K562 (cell line): ENCODE measurements around the gene ABHD5. TPM values are rescaled to one million over a fixed set of nuclear protein-coding genes. Genes with fewer than 3 reads are reported as not detected.

ENCODE experiments used
- ATAC-seq: fragments of 200-7000 bp; cut with Tn5 transposase; 3 replicates; pipeline ENCODE4 v1.9.1; 2020; ENCODE audit warnings: moderate library complexity
- BruUV-seq: library from RNA; stranded (reverse); fragments of 400-500 nt; replicated peaks from 2 replicates; lab custom pipeline; 2021; lab: Mats Ljungman, UMichigan
- CTCF ChIA-PET: fragments of 300-600 bp; formaldehyde crosslinking; extraction: SDS; loops from one replicate; lab custom pipeline; 2021; ENCODE audit warnings: low intra/inter-chr PET ratio; lab: Yijun Ruan, JAX
- POLR2A ChIA-PET: fragments of 300-600, 350-650 bp; sonication (Branson Sonifier 250); formaldehyde crosslinking; extraction: SDS; loops from one replicate; lab custom pipeline; 2021; ENCODE audit warnings: antibody characterized with exemption, inconsistent platforms; lab: Yijun Ruan, JAX
- DNase-seq, 4 experiments: peaks; one replicate each; pipeline versions ENCODE4 v3.0.0 to v3.0.0-alpha.2; 2011 to 2018; ENCODE audit warnings: low spot score in 3 of 4, mixed read lengths in 3 of 4; ENCODE audit errors: extremely low read depth in 1 of 4
- FAIRE-seq: peaks from 2 replicates; lab custom pipeline; 2011; peaks lifted over from hg19 to GRCh38; lab: Jason Lieb, UNC
- H2AFZ ChIP-seq: 2 replicates; pipeline ENCODE4 v1.6.0; 2011; ENCODE audit warnings: low read depth, low read length, control low read depth, inconsistent platforms
- H3K27ac ChIP-seq: fragments of 200-600 bp; 3 replicates; pipeline ENCODE4 v1.8.0; 2011; ENCODE audit warnings: low read depth, mild to moderate bottlenecking, control low read depth, inconsistent platforms, low read length, moderate library complexity, mixed read lengths; ENCODE audit errors: extremely low read depth
- H3K27me3 ChIP-seq, 2 experiments: fragments of 300-600 bp in 1 of 2; 2 replicates in 1 of 2; 3 replicates in 1 of 2; pipeline versions ENCODE4 v1.6.0 to v1.8.0; 2011; ENCODE audit warnings: inconsistent platforms in 2 of 2, low read length in 2 of 2, mild to moderate bottlenecking in 1 of 2, mixed read lengths in 1 of 2, moderate library complexity in 1 of 2; ENCODE audit not compliant: control insufficient read depth in 2 of 2, insufficient read depth in 2 of 2
- H3K36me3 ChIP-seq: fragments of 300-600 bp; 3 replicates; pipeline ENCODE4 v1.8.0; 2011; ENCODE audit warnings: mild to moderate bottlenecking, low read length, inconsistent platforms; ENCODE audit not compliant: control insufficient read depth, insufficient read depth
- H3K4me1 ChIP-seq, 2 experiments: fragments of 200-600 bp in 1 of 2; replicated peaks in 1 of 2; 2 replicates in 1 of 2; 3 replicates in 1 of 2; pipeline versions ENCODE4 v1.5.1 to v1.8.0; 2011; ENCODE audit warnings: inconsistent platforms in 2 of 2, low read length in 2 of 2, mild to moderate bottlenecking in 1 of 2, mixed read lengths in 1 of 2, moderate library complexity in 1 of 2; ENCODE audit not compliant: control insufficient read depth in 2 of 2, insufficient read depth in 2 of 2
- H3K4me2 ChIP-seq: 2 replicates; pipeline ENCODE4 v1.6.1; 2011; ENCODE audit warnings: low read length, control low read depth, inconsistent platforms, mixed read lengths; ENCODE audit not compliant: insufficient read depth
- H3K4me3 ChIP-seq: fragments of 200-600 bp; sonication (generic), shearing (Covaris generic); 2 replicates; pipeline ENCODE4 v1.5.1; 2016; ENCODE audit warnings: control low read depth, inconsistent platforms
- H3K79me2 ChIP-seq: fragments of 200-600 bp; 3 replicates; pipeline ENCODE4 v1.8.0; 2011; ENCODE audit warnings: low read length, inconsistent platforms; ENCODE audit not compliant: control insufficient read depth, insufficient read depth
- H3K9ac ChIP-seq, 2 experiments: 2 replicates each; pipeline versions ENCODE4 v1.6.0 to v1.6.1; 2011; ENCODE audit warnings: low read depth in 2 of 2, low read length in 2 of 2, control low read depth in 1 of 2, inconsistent platforms in 1 of 2, mild to moderate bottlenecking in 1 of 2, mixed read lengths in 1 of 2; ENCODE audit not compliant: insufficient read depth in 1 of 2
- H3K9me1 ChIP-seq: one replicate; pipeline ENCODE4 v1.6.0; 2011; ENCODE audit warnings: inconsistent platforms, mild to moderate bottlenecking, low read length, moderate library complexity; ENCODE audit not compliant: control insufficient read depth, insufficient read depth
- H3K9me3 ChIP-seq: replicated peaks from 2 replicates; pipeline ENCODE4 v1.5.1; 2011; ENCODE audit warnings: low read depth, low read length, inconsistent platforms; ENCODE audit not compliant: control insufficient read depth, insufficient read depth
- H4K20me1 ChIP-seq: replicated peaks from 2 replicates; pipeline ENCODE4 v1.6.1; 2011; ENCODE audit warnings: low read length, inconsistent platforms, mixed read lengths; ENCODE audit not compliant: control insufficient read depth, insufficient read depth
- ARNT ChIP-seq, 2 experiments: fragments of 450-650 bp; IDR thresholded peaks; 2 replicates each; pipeline ENCODE4 v1.6.1; 2016; ENCODE audit warnings: mild to moderate bottlenecking in 1 of 2
- BDP1 ChIP-seq: IDR thresholded peaks from 3 replicates; pipeline ENCODE4 v1.6.1; 2011; ENCODE audit not compliant: insufficient read length, insufficient read depth
- BRF1 ChIP-seq: IDR thresholded peaks from 3 replicates; pipeline ENCODE4 v1.6.1; 2011; ENCODE audit warnings: borderline replicate concordance, mild to moderate bottlenecking; ENCODE audit not compliant: insufficient read length; ENCODE audit errors: extremely low read depth
- CCNT2 ChIP-seq: IDR thresholded peaks from 2 replicates; pipeline ENCODE4 v1.6.1; 2011; ENCODE audit warnings: borderline replicate concordance, low read depth, mild to moderate bottlenecking, moderate library complexity, mixed read lengths, low read length; ENCODE audit not compliant: insufficient read length; ENCODE audit errors: extremely low read depth
- CREB1 ChIP-seq, 2 experiments: sonication (generic) in 1 of 2; formaldehyde crosslinking in 1 of 2; IDR thresholded peaks; 2 replicates each; pipeline versions ENCODE4 v1.6.1 to v1.8.0; 2012 to 2022; ENCODE audit warnings: inconsistent platforms in 1 of 2, mild to moderate bottlenecking in 1 of 2, missing genetic modification reagents in 1 of 2, moderate library complexity in 1 of 2
- EP400 ChIP-seq: fragments of 450-650 bp; IDR thresholded peaks from 2 replicates; pipeline ENCODE4 v1.6.1; 2017; ENCODE audit warnings: antibody characterized with exemption, mild to moderate bottlenecking, moderate library complexity
- FOXJ2 ChIP-seq: fragments of 200-800 bp; sonication (Bioruptor generic); IDR thresholded peaks from 2 replicates; pipeline ENCODE4 v1.6.1; 2016; ENCODE audit warnings: missing genetic modification characterization, missing compliant biosample characterization
- ILF3 ChIP-seq: fragments of 450-650 bp; IDR thresholded peaks from 2 replicates; pipeline ENCODE4 v1.6.1; 2018; ENCODE audit warnings: antibody characterized with exemption, mild to moderate bottlenecking, moderate library complexity, borderline replicate concordance
- STAG1 ChIP-seq: sonication (generic); formaldehyde crosslinking; IDR thresholded peaks from 2 replicates; pipeline ENCODE4 v1.5.0; 2020; ENCODE audit warnings: missing genetic modification reagents, borderline replicate concordance
- ZC3H11A ChIP-seq: IDR thresholded peaks from 2 replicates; pipeline ENCODE4 v1.6.1; 2012; ENCODE audit warnings: low read depth, low read length, improper control_type of control experiment
- ZFP30 ChIP-seq: fragments of 250-450 bp; sonication (Bioruptor Pico); IDR thresholded peaks from 2 replicates; pipeline ENCODE4 v1.8.0; 2022; ENCODE audit warnings: moderate library complexity, mild to moderate bottlenecking, inconsistent platforms, borderline replicate concordance
- ZNF140 ChIP-seq: fragments of 250-450 bp; sonication (Bioruptor Pico); IDR thresholded peaks from 2 replicates; pipeline ENCODE4 v1.8.0; 2021; ENCODE audit warnings: moderate library complexity, mild to moderate bottlenecking, inconsistent platforms
- ZNF584 ChIP-seq: fragments of 200-800 bp; sonication (Bioruptor generic); IDR thresholded peaks from 2 replicates; pipeline ENCODE4 v1.6.1; 2016; ENCODE audit warnings: low read depth, mild to moderate bottlenecking, missing genetic modification characterization, missing compliant biosample characterization
- WGBS: fragments of 100-300 bp; shearing (Covaris generic); methylation state at CpG from one replicate; pipeline ENCODE4 v1.1.6; 2016; ENCODE audit warnings: low coverage, mixed read lengths; ENCODE audit not compliant: insufficient coverage; ENCODE audit errors: missing lambda C conversion rate; 5-methylcytosine and 5-hydroxymethylcytosine counted together
- in situ Hi-C: fragments of 300-500 bp; cut with MboI; formaldehyde crosslinking; loops from 4 replicates; pipeline ENCODE4 v1.15.0; 2018; ENCODE audit warnings: inconsistent platforms, mixed read lengths
- intact Hi-C: fragments of 100-400 bp; cut with micrococcal nuclease; formaldehyde crosslinking; loops from 2 replicates; pipeline ENCODE4 v1.14.2; 2022
- polyA plus RNA-seq, 8 experiments: library from polyadenylated mRNA; depleted of rRNA in 4 of 8; stranded (reverse) in 5 of 8; unstranded in 3 of 8; fragments of >200 nt; fragmentation: Nextera tagmentation in 2 of 8; fragmentation: Illumina TruSeq in 1 of 8; extraction: Ambion mirVana in 2 of 8; extraction: Trizol in 1 of 8; gene quantifications; 2 replicates each; pipeline versions ENCODE4 v1.2.1 to v1.2.3, GENCODE V29; 2011 to 2014; ENCODE audit warnings: inconsistent platforms in 1 of 8, missing spikeins in 1 of 8
- total RNA-seq, 7 experiments: library from RNA; depleted of rRNA in 6 of 7; stranded (reverse); fragments of >200 nt in 6 of 7; fragmentation: Illumina TruSeq in 2 of 7; extraction: Trizol in 2 of 7; gene quantifications; 2 replicates each; pipeline versions ENCODE4 v1.2.1 to v1.2.3, GENCODE V29; 2011 to 2021; ENCODE audit warnings: low replicate concordance in 1 of 7
- TF ChIP-seq, protein P1 (sequence below): fragments of 250-450 bp; sonication (Bioruptor Pico); IDR thresholded peaks from 2 replicates; pipeline ENCODE4 v1.5.0; 2021
- TF ChIP-seq, protein P2 (sequence below): fragments of 250-450 bp; sonication (Bioruptor Pico); IDR thresholded peaks from 2 replicates; pipeline ENCODE4 v1.5.0; 2020; ENCODE audit warnings: mild to moderate bottlenecking, borderline replicate concordance
- TF ChIP-seq, protein P3 (sequence below): sonication (generic); formaldehyde crosslinking; IDR thresholded peaks from 2 replicates; pipeline ENCODE4 v1.8.1; 2023; ENCODE audit warnings: mild to moderate bottlenecking, missing genetic modification reagents, moderate library complexity

ABHD5 gene
- total and polyA plus RNA-seq, 9 of the 15 experiments (the other 6 are each of a cell fraction or from before 2014, with no cell fraction given), result 27.8 to 61.7 (median 39.9) TPM

DNA sequence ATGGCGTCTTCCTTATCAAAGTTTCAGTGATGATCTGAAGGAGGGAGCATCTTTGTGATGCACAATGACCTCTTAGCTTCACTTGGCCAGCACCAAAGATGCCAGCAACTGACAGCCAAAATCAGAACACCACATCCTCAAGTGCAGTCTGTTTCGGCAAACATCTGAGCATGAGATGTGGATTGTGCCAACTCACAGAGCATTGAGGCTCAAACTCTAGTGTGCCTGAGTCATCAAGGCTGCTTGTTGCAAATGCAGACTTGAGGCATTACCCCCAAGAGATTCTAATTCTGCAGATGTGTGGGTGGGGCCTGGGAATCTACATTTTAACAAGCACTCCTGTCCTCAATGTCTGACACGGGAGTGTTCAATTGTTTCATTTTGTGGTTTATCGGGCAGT lies 35.8 kb downstream of the ABHD5 start:
- no peak overlapping the region for H2AFZ ChIP-seq
- BruUV-seq, result no TSS peak
- no peaks in the 10 kb centered on the region for H3K9me3 ChIP-seq
- H3K9ac ChIP-seq, result no peak overlapping the region
- intact Hi-C loops, result no loop called here
- no peak overlapping the region for H3K27ac ChIP-seq
- WGBS, result 65% methylated on average over 4 of the region's 4 CpGs
- no peaks in the 10 kb centered on the region for H3K27me3 ChIP-seq
- TF ChIP-seq EP400, result no peak
- TF ChIP-seq, protein P1, sequence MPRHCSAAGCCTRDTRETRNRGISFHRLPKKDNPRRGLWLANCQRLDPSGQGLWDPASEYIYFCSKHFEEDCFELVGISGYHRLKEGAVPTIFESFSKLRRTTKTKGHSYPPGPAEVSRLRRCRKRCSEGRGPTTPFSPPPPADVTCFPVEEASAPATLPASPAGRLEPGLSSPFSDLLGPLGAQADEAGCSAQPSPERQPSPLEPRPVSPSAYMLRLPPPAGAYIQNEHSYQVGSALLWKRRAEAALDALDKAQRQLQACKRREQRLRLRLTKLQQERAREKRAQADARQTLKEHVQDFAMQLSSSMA (CRISPR knock-in tag), result no peak
- TF ChIP-seq, protein P2, sequence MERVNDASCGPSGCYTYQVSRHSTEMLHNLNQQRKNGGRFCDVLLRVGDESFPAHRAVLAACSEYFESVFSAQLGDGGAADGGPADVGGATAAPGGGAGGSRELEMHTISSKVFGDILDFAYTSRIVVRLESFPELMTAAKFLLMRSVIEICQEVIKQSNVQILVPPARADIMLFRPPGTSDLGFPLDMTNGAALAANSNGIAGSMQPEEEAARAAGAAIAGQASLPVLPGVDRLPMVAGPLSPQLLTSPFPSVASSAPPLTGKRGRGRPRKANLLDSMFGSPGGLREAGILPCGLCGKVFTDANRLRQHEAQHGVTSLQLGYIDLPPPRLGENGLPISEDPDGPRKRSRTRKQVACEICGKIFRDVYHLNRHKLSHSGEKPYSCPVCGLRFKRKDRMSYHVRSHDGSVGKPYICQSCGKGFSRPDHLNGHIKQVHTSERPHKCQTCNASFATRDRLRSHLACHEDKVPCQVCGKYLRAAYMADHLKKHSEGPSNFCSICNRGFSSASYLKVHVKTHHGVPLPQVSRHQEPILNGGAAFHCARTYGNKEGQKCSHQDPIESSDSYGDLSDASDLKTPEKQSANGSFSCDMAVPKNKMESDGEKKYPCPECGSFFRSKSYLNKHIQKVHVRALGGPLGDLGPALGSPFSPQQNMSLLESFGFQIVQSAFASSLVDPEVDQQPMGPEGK, result no peak
- TF ChIP-seq ILF3, result no peak
- no peak for TF ChIP-seq BDP1
- no peak for TF ChIP-seq BRF1
- TF ChIP-seq FOXJ2 (tag), result no peak
- TF ChIP-seq, protein P3, sequence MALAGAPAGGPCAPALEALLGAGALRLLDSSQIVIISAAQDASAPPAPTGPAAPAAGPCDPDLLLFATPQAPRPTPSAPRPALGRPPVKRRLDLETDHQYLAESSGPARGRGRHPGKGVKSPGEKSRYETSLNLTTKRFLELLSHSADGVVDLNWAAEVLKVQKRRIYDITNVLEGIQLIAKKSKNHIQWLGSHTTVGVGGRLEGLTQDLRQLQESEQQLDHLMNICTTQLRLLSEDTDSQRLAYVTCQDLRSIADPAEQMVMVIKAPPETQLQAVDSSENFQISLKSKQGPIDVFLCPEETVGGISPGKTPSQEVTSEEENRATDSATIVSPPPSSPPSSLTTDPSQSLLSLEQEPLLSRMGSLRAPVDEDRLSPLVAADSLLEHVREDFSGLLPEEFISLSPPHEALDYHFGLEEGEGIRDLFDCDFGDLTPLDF, result no peak
- no peak for TF ChIP-seq STAG1 (CRISPR knock-in tag)
- TF ChIP-seq ZC3H11A, result no peak
- TF ChIP-seq ZNF140, result no peak
- no peak for TF ChIP-seq ZNF584 (CRISPR knock-in tag)
- no peak for TF ChIP-seq CREB1 (IDR thresholded peaks at IDR 0.05)
- no peak for TF ChIP-seq CREB1 (CRISPR knock-in tag; IDR thresholded peaks at IDR 0.05)
- TF ChIP-seq ARNT (IDR thresholded peaks at IDR 0.05), result no peak
- no peak for TF ChIP-seq CCNT2
- no peak for TF ChIP-seq ZFP30 (CRISPR knock-in tag)
- TF ChIP-seq, all 486 proteins: peak for 0
- Histone ChIP-seq H3K4me1 (no peaks in the 10 kb centered on the region), H3K9me1 (no peaks in the 10 kb centered on the region), H4K20me1 (0 out of 2 replicates have a peak, but pooled peaks cover 3% of the 10 kb centered on the region), H3K36me3 (peaks cover 71% of the 10 kb centered on the region), H3K4me3 (no peak overlapping the region), H3K79me2 (no peaks in the 10 kb centered on the region), H3K4me2 (no peak overlapping the region)
- FAIRE-seq, result no peak
- ChIA-PET CTCF (no interaction called here), POLR2A (interaction anchor here (1.7 kb wide), 1 partner anchor 10 kb away, joined by 4 read pairs; no protein-coding TSS in a partner anchor)
- no peak for ATAC-seq
- DNase-seq, result no peak
- in situ Hi-C loops, result no loop called here
